GM23248 (cell line): ENCODE data around the gene GALNS. TPM values are rescaled to one million over a fixed set of nuclear protein-coding genes. Genes with fewer than 3 reads are reported as not detected.

ENCODE experiments used
- DNase-seq: peaks from one replicate; pipeline ENCODE4 v3.0.0-alpha.2; 2015
- H2AFZ ChIP-seq: fragments of 200-600 bp; sonication (generic); 2 replicates; pipeline ENCODE4 v1.6.1; 2016; ENCODE audit warnings: antibody characterized with exemption
- H3F3A ChIP-seq: fragments of 200-600 bp; sonication (generic); 2 replicates; pipeline ENCODE4 v1.6.1; 2016; ENCODE audit warnings: mild to moderate bottlenecking, antibody characterized with exemption, mixed run types; ENCODE audit not compliant: insufficient read depth
- H3K27ac ChIP-seq: fragments of 200-600 bp; sonication (generic); 2 replicates; pipeline ENCODE4 v1.5.1; 2016; ENCODE audit warnings: mild to moderate bottlenecking
- H3K27me3 ChIP-seq: fragments of 200-600 bp; sonication (generic); replicated peaks from 2 replicates; pipeline ENCODE4 v1.6.1; 2016; ENCODE audit warnings: mild to moderate bottlenecking; ENCODE audit not compliant: insufficient read depth
- H3K36me3 ChIP-seq: fragments of 200-600 bp; sonication (generic); 2 replicates; pipeline ENCODE4 v1.6.1; 2016; ENCODE audit warnings: low read depth, mild to moderate bottlenecking
- H3K4me1 ChIP-seq: fragments of 200-600 bp; sonication (generic); 2 replicates; pipeline ENCODE4 v1.6.1; 2016; ENCODE audit warnings: mild to moderate bottlenecking; ENCODE audit not compliant: insufficient read depth
- H3K4me2 ChIP-seq: fragments of 200-600 bp; sonication (generic); one replicate; pipeline ENCODE4 v1.6.1; 2016; ENCODE audit warnings: mild to moderate bottlenecking; ENCODE audit not compliant: unreplicated experiment
- H3K4me3 ChIP-seq: fragments of 200-600 bp; sonication (generic); 2 replicates; pipeline ENCODE4 v1.5.1; 2016; ENCODE audit warnings: mild to moderate bottlenecking
- H3K79me2 ChIP-seq: fragments of 200-600 bp; sonication (generic); 2 replicates; pipeline ENCODE4 v1.6.1; 2016; ENCODE audit warnings: mild to moderate bottlenecking; ENCODE audit not compliant: insufficient read depth
- H3K9ac ChIP-seq: fragments of 200-600 bp; sonication (generic); 2 replicates; pipeline ENCODE4 v1.6.1; 2016; ENCODE audit warnings: mild to moderate bottlenecking
- H3K9me2 ChIP-seq: fragments of 200-600 bp; sonication (generic); 2 replicates; pipeline ENCODE4 v1.6.1; 2016; ENCODE audit warnings: mixed run types, mild to moderate bottlenecking, moderate library complexity; ENCODE audit not compliant: insufficient read depth
- H3K9me3 ChIP-seq: fragments of 200-600 bp; sonication (generic); one replicate; pipeline ENCODE4 v1.6.1; 2017; ENCODE audit warnings: low read depth
- H4K20me1 ChIP-seq: fragments of 200-600 bp; sonication (generic); 2 replicates; pipeline ENCODE4 v1.6.0; 2016; ENCODE audit not compliant: insufficient read depth
- EZH2 ChIP-seq: fragments of 200-600 bp; sonication (generic); IDR thresholded peaks from 2 replicates; pipeline ENCODE4 v1.6.1; 2018; ENCODE audit warnings: antibody characterized with exemption, mild to moderate bottlenecking; ENCODE audit not compliant: insufficient read depth, poor library complexity, severe bottlenecking
- EZH2phosphoT487 ChIP-seq: fragments of 200-600 bp; sonication (generic); IDR thresholded peaks from 2 replicates; pipeline ENCODE4 v1.6.1; 2018; ENCODE audit warnings: antibody characterized with exemption, moderate library complexity, mild to moderate bottlenecking, low read depth; ENCODE audit not compliant: insufficient read depth
- WGBS, 2 experiments: methylation state at CpG; one replicate each; pipeline ENCODE4 v1.1.6; 2015 to 2017; ENCODE audit warnings: low lambda C conversion rate in 2 of 2, low coverage in 1 of 2; ENCODE audit errors: missing lambda C conversion rate in 2 of 2; 5-methylcytosine and 5-hydroxymethylcytosine counted together
- in situ Hi-C: fragments of 300-500 bp; cut with MboI; formaldehyde crosslinking; loops from 2 replicates; pipeline ENCODE4 v1.15.0; 2020
- polyA plus RNA-seq: library from polyadenylated mRNA; unstranded; fragments of >200 nt; fragmentation: Nextera tagmentation; extraction: Ambion mirVana; gene quantifications from 2 replicates; pipeline ENCODE4 v1.2.1, GENCODE V29; 2016
- total RNA-seq: library from RNA; depleted of rRNA; stranded (reverse); fragments of >200 nt; shearing (Covaris generic); gene quantifications from 2 replicates; pipeline ENCODE4 v1.2.3, GENCODE V29; 2014

The GALNS gene
- total and polyA plus RNA-seq, 2 experiments from 2014 or later = 24.0 to 39.0 TPM

DNA sequence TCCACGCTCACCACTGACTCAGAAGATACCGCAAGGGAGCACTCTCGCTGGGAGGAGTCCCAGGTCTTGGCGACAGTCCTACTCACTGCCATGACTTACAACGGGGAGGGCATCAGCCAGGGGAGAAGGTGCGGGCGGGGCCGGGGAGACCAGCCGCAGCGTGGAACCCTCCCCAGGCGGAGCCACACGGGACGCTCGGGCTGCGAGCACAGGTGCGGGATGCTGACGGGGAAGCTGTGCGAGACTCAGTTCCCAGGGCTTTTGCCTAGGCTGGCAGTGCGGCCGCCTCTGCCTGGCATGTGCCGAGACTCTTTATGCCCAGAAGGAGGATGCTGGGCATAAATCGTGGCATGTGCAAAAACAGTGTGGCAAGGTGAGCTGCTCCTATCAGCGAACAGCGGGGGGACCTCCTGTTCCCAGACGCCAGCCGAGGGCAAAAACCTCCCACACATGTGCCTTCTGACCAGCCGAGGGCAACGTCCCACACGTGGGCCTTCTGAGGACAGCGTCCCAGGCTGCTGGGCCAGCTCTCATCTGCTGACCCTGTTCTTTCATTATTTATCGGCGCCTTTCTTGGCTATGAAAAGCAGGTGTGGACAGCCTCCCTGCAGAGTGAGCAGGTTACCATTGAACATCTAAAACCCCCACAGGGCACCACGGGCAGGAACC is 6.1 kb downstream of the GALNS start:
- Histone ChIP-seq H3K36me3 (no peaks in the 10 kb centered on the region), H3K79me2 (peaks cover 11% of the 10 kb centered on the region; the same call in 1 of the 2 replicates), H3K4me1 (no peaks in the 10 kb centered on the region), H3F3A (no peaks in the 10 kb centered on the region; the same call in 1 of the 2 replicates), H3K4me3 (no peak overlapping the region), H3K9me2 (no peaks in the 10 kb centered on the region), H3K9ac (no peak overlapping the region), H3K27ac (no peak overlapping the region), H3K27me3 (no peaks in the 10 kb centered on the region), H3K4me2 (no peak overlapping the region), H3K9me3 (no peaks in the 10 kb centered on the region), H4K20me1 (no peaks in the 10 kb centered on the region), H2AFZ (no peak overlapping the region)
- TF ChIP-seq EZH2 = no peak
- no peak for TF ChIP-seq EZH2phosphoT487
- 94% methylated on average over 28 to 33 of the region's 33 CpGs for WGBS, 2 experiments
- in situ Hi-C loops = no loop called here
- DNase-seq = no peak

DNA sequence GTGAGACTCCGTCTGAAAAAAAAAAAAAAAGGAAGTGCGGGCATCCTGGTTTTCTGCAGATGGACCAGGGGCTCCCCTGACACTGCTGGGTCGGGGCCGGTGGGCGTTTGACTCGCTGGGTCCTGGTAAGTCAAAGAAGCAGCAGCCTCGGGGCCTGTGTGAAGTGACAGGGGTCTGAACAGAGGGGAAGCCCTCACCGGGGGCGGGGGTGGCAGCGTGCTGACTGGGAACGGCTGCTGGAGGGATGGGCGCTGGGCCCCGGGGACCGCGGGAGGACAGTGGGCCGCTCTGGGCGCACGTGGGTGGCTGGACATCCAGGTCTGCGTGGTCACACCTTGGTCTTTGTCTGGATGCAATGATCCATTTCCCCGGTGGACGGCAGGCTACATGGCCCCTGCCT is 8.2 kb downstream of the GALNS start:
- H4K20me1 ChIP-seq = no peaks in the 10 kb centered on the region
- no peak for TF ChIP-seq EZH2
- no peaks in the 10 kb centered on the region for H3K9me3 ChIP-seq
- no peak overlapping the region for H2AFZ ChIP-seq
- no peak for DNase-seq
- in situ Hi-C loops = no loop called here
- H3K27ac ChIP-seq = no peak overlapping the region
- no peak overlapping the region for H3K4me2 ChIP-seq
- H3K4me3 ChIP-seq = no peak overlapping the region
- H3K4me1 ChIP-seq = no peaks in the 10 kb centered on the region
- H3K9ac ChIP-seq = no peak overlapping the region
- WGBS, 2 experiments = 89 to 90% methylated on average over 19 to 21 of the region's 21 CpGs
- H3K79me2 ChIP-seq = no peaks in the 10 kb centered on the region
- no peaks in the 10 kb centered on the region for H3F3A ChIP-seq
- H3K36me3 ChIP-seq = no peaks in the 10 kb centered on the region
- H3K27me3 ChIP-seq = no peaks in the 10 kb centered on the region
- H3K9me2 ChIP-seq = no peaks in the 10 kb centered on the region

DNA sequence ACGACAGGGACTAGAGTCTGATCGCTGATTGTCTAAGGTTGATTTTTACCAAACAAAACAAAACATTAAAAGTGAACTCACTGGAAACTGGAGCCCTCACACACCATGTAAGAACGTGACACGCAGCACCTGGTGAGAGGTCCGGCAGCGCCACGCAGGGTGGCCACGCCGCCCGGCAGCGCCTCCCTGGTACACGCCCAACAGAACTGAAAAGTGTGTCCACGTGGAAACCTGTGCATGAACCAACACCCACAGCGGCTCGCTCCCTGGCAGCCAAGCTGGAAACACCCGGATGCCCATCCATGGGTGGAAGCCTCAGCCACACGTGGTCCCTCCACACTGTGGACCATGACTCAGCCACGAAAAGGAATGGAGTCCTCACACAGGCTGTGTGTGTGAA is 9.1 kb downstream of the GALNS start:
- no peaks in the 10 kb centered on the region for H3K4me1 ChIP-seq
- no peak overlapping the region for H3K27ac ChIP-seq
- no peaks in the 10 kb centered on the region for H3K36me3 ChIP-seq
- no peaks in the 10 kb centered on the region for H4K20me1 ChIP-seq
- H3K4me2 ChIP-seq = no peak overlapping the region
- in situ Hi-C loops = no loop called here
- TF ChIP-seq EZH2phosphoT487 (no peak), EZH2 (no peak)
- no peaks in the 10 kb centered on the region for H3K79me2 ChIP-seq
- whole genome bisulfite sequencing, 2 experiments = 90 to 96% methylated on average over 18 of the region's 18 CpGs
- H3K27me3 ChIP-seq = no peaks in the 10 kb centered on the region
- H3K9me3 ChIP-seq = no peaks in the 10 kb centered on the region
- no peak overlapping the region for H2AFZ ChIP-seq
- H3F3A ChIP-seq = no peaks in the 10 kb centered on the region
- no peak overlapping the region for H3K9ac ChIP-seq
- no peaks in the 10 kb centered on the region for H3K9me2 ChIP-seq
- DNase-seq = no peak
- H3K4me3 ChIP-seq = no peak overlapping the region

DNA sequence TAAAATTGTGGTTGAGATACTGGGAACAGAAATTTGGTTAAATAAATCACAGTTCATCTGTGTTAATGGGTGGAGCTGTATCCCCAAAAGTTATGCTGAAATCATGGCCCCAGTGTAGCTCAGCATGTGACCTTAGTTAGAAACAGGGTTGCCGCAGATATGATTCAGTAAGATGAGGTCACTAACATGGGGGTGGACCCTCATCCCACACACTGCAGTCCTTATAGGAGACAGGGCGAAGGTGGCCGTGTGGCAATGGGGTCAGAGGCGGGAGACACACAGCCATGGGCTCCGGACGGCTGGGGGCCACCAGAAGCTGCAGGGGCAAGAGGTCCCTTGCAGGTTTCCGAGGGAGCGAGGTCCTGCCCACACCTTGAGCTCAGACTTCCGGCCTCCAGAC is 10.7 kb downstream of the GALNS start:
- no peaks in the 10 kb centered on the region for H3K36me3 ChIP-seq
- no peak overlapping the region for H2AFZ ChIP-seq
- H3F3A ChIP-seq = no peaks in the 10 kb centered on the region
- 92 to 94% methylated on average over 9 of the region's 9 CpGs for WGBS, 2 experiments
- H3K27me3 ChIP-seq = no peaks in the 10 kb centered on the region
- in situ Hi-C loops = no loop called here
- TF ChIP-seq EZH2 (no peak), EZH2phosphoT487 (no peak)
- H3K9ac ChIP-seq = no peak overlapping the region
- H3K27ac ChIP-seq = no peak overlapping the region
- H3K79me2 ChIP-seq = no peaks in the 10 kb centered on the region
- H3K4me1 ChIP-seq = no peaks in the 10 kb centered on the region
- H3K9me3 ChIP-seq = no peaks in the 10 kb centered on the region
- H3K9me2 ChIP-seq = no peaks in the 10 kb centered on the region
- no peak overlapping the region for H3K4me2 ChIP-seq
- DNase-seq = peak; percentile 36
- H3K4me3 ChIP-seq = no peak overlapping the region
- H4K20me1 ChIP-seq = no peaks in the 10 kb centered on the region
